Jurkat, Clone E6-1 (cell line): ENCODE results near the gene GRAP2.

ENCODE experiments used
- DNase-seq: peaks from one replicate; pipeline ENCODE4 v3.0.0-alpha.2; 2011; ENCODE audit warnings: low read depth, low spot score
- H3K4me3 ChIP-seq: 2 replicates; pipeline ENCODE4 v1.5.1; 2011; ENCODE audit warnings: mild to moderate bottlenecking, low read length, control low read depth, moderate library complexity

GRAP2 gene

DNA sequence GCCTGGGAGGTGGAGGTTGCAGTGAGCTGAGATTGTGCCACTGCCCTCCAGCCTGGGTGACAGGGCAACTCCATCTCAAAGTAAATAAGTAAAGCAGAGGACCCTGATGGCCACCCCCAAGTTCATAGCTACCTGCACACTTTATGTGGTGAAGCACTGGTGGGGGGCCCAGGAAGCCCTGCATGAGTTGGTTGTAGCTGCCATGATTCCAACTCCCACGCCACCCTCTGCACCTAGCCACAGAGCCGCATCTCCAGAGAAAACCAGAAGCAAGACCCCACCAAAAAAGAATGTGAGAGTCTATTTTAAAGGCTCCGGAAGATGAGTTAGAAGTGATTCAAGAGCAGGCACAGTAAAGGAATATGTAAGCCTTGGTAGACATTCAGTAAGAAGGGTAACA lies 38.9 kb downstream of the GRAP2 start:
- H3K4me3 ChIP-seq = no peak overlapping the region

DNA sequence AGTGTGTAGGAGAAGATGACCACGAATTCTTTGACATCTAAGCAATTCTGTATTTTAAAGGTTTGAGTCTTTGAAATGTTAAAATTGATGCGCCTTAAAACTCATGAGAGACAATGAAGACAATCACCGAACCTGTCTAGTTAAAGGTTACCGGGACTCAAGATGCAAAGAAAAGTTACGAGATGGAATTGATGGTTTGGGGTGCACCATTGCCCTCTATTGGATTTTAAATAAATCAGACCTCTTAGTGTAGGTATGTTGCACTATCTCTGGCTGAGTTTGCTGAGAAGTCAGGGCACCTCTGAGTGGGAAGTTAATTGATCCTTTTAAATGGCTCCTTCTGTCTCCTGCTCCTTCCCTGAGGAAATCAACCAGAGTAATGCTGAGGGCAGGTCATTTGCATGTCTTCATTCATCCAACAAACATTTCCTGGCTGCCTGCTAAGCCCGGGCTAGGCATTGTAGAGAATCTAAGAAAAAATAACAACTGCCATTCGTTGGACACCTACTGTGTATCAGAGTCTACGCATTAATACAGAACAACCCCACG lies 39.9 kb downstream of the GRAP2 start:
- H3K4me3 ChIP-seq = no peak overlapping the region
- DNase-seq = no peak

More for the DNA sequence above, 38.9 kb downstream of the GRAP2 start:
- DNase-seq = no peak

DNA sequence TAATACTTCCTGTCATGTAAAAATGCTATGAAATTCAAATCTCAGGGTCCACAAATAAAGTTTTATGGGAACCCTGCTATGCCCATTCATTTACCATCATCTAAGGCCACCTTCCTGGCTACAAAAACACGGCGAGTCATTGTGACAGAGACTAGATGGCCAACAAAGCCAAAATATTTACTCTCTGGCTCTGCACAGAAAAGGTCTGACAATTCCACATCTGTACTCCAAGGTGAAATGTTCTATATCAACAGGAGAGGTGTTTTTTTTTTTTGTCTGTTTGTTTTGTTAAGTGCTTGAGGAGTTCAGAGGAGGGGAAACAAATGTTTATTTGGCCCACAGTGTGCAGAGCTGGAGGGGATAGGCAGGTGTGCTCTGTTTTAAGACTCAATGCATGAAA lies 40.7 kb downstream of the GRAP2 start:
- H3K4me3 ChIP-seq = no peak overlapping the region
- DNase-seq = no peak

DNA sequence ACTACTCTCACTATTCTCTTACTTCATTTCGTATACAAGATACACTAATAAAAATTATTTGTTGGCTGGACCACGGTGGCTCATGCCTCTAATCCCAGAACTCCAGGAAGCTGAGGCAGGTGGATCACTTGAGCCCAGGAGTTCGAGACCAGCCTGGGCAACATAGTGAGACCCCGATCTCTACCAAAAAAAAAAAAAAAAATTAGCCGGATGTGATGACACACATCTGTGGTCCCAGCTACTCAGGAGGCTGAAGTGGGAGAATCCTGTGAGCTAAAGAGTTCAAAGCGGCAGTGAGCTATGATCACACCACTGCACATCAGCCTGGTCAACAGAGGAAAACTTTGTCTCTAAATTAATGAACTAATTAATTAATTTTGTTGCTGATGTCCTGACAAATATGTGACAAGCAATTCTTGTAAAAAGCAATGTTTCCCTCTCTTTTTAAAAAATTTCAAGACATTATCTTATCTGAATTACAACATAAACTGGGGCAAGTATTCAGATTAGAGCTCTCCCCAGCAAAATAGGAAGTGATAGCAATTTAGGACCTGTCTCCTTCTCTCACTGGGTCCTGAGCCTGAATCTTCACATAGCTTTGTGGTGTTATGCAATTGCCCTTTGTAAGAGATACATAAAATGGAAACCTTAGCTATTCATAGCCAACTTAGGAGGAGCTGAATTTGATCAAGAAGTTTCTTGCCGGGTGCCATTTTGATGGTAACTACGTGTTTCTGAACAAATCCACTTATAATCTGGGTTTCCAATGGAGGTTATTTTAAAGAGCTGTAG lies 41.8 kb downstream of the GRAP2 start:
- no peak for DNase-seq
- no peak overlapping the region for H3K4me3 ChIP-seq

DNA sequence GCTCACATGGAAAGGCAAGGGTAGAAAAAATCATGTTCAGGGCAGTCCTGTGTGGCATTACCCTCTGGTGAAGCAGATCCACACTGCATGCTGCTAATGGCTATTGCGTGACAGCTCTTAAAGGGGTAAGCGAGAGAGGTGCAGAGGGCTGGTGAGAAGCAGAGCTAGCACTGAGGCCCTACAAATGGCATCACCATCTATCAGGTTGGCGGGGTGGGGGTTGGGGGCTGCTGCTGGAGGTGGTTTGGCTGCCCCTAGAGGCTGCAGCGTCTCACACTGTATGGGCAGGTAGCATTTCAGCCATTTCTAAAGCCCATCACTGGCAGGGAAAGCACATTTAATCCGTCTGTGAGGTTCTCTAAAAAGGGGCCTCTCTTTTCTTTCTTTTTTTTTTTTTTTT lies 42.5 kb downstream of the GRAP2 start:
- no peak for DNase-seq
- H3K4me3 ChIP-seq = no peak overlapping the region

DNA sequence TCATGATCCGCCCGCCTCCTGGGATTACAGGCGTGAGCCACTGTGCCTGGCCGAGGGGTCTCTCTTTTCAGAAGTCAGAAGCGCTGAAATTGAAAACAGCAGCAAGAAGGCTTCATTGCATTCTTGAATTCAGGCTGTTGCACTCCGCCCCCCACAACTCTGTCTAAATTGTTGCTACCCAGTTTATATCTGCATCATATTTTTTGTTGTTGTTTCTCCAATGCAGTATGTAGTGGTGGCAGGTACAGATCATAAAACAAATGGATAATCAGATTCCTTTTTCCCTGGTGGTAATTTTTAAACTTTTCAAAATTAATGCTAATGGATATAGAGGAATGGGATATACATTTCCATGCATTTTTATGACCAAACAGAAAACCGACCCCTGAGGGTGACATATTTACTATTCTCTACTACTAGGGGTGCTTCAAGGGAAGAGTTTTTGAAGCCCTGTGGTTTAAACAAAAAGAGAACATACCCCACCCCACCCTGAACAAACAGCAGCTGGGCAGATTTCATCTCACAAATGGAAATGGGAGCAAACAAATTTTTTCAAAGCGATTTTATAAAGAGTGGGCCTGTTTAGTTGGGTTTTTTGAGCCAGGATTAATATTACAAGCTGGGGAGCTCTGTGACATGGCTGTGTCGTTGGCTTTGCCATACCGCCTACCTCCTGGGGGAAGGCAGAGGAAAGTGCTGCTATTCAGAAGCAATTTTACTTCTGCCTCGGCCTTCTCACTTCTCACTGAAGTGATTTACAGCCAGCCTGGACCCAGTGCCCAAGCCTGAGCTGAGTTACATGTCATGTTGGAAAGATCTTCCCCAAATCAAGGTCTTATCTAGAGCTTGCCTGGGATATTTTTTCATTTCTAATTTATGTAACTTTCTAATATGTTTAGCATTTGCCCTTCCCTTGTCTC lies 43.3 kb downstream of the GRAP2 start:
- no peak overlapping the region for H3K4me3 ChIP-seq
- DNase-seq = no peak

DNA sequence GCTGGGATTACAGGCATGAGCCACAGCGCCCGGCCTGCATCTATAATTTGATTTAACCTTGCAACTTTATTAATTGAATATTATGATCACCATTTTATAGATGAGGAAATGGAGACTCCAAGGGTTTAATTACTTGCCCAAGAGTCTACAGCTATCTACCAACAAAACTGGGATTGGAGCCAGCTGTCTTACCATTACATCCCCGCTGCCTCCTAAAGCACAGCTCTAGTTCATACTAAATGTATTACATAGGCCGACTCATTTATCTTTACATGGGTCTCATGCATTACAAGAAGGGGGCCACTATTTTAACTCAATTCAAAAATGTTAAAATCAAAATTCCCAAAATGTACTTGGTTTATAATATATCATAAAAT lies 45.2 kb downstream of the GRAP2 start:
- H3K4me3 ChIP-seq = no peak overlapping the region
- no peak for DNase-seq

DNA sequence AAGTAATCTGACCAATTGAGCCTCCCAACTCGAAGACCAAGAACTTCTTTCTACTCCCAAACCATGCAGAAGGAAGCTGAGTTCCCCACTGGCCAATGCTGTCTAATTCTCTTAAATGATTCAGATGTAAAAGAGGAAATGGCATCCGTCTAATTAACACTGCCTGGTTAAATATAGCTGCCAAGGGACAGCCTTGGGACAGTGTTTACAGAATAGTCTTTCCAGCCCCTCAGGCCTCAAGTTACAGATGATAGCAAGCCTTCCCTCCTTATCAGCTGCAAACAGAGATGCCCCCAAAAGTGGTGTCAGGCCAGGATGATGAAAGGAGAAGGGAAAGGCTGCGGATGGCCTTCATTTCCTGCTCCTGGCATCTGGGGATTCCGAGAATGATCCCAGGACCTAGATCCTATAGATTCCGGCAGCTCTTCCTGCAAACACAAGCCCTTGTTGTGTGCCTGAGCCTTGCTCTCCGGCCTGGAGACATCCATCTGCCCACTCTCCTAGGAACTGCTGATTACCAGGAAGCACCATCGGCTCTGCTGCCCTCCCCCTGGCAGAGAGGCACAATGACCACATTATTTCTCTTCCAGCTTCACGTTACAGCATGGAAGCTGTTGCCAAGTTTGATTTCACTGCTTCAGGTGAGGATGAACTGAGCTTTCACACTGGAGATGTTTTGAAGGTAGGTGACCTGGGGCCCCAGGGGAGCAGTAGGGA lies 45.8 kb downstream of the GRAP2 start:
- no peak overlapping the region for H3K4me3 ChIP-seq
- DNase-seq = no peak

DNA sequence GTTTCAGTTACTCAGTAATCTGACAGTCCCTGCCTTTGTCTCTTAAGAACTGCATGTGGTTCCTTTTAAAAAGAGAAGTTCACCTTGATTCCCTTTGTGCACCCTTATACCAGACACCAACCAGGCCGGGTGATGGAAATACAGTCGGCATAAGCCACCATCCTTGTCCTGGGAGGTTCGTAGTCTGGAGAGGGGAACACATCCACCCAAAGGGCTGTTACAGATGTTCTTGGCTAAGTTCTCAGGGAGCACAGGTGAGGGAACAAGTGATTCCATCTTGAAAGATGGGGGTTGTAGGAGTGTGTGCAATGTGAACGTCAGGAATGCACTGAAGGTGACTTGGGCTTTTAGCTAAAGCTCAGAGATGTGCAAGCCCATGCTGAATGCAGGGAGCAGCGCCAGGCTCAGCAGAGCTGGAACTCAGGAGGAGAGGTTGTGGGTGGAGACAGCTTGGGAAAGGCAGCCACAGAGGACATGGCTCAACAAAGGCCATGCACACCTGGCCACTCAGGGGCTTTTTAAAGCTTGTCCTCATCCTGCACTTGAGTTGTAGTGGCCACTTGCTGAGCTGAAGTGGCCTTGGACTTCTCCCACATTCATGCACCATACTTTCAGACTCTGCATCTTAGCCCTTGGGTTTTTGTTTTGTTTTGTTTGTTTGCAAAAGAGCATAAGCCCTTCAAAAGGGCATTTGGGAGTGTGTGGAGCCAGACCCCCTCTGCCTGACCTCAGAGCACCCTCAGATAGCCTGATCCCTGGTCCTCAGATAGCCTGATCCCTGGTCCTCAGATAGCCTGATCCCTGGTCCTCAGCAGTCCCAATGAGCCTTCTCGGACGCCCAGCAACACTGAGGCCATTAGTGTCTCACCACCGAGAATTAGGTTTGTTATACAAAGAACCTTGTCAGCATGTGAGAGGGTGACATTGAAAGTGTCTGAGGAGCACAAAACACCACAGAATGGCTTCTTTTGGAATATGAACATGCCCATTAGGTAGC lies 46.6 kb downstream of the GRAP2 start:
- DNase-seq = no peak
- no peak overlapping the region for H3K4me3 ChIP-seq

DNA sequence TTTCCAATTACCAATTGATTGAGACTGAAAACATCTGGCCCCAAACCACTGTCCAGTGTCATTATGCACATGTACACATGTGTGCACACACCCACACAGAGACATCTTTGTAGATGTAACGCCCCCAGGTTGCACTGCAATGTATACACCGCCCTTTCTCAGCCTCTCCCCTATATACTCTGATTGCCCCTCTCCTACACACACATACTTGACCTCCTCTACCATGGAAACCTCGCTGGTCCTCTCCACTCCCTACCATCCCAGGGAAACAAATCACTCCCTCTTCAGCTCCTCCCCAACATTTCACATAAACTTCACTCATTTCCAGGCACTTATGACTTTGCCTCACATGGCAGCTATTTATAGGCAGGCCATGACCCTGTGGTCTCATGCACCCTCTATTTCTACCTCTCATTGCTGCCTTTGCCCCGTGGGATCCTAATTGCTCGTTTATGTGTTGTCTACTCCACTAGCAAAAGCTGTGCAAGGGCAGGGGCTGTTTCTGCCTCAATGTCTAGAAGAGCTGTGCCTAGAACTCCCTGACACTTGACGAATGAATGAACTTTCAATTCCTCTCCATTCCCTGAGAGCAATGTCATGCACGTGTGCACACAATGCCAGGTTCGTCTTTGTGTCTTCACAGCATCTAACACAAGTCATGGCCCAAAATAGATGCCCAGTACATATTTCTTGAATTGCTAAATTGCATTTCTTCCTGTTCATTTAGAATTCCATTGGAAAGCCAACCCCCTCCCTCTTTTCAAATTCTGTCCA lies 49.3 kb downstream of the GRAP2 start:
- no peak for DNase-seq

DNA sequence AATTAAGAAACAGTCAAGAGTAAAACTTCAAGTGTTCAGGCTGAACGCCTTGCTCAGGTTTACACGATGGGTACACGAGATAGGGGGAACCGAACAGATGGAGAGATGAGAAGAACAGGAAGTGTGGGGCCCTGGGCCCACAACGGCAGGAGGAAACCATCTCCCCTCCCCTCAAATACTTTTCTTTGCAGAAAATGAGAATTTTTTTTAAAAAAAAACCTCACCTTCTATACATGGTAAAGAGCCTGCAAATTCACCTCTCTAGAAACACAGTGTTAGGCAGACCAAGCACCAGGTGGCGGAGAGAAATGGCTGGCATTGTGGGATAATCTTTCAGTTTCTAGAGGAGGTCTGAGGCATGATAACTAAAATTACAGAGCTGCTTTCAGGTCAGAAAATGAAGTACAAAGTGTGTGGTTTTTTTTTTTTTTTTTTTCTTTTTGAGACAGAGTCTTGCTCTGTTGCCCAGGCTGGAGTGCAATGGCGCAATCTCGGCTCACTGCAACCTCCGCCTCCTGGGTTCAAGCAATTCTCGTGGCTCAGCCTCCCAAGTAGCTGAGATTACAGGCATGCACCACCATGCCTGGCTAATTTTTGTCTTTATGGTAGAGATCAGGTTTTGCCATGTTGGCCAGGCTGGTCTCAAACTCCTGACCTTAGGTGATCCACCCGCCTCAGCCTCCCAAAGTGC lies 50.9 kb downstream of the GRAP2 start:
- H3K4me3 ChIP-seq = peak overlapping the region; percentile 2; the same call in 1 of the 2 replicates
- DNase-seq = peak; percentile 96

More for the DNA sequence above, 49.3 kb downstream of the GRAP2 start:
- H3K4me3 ChIP-seq = no peak overlapping the region

DNA sequence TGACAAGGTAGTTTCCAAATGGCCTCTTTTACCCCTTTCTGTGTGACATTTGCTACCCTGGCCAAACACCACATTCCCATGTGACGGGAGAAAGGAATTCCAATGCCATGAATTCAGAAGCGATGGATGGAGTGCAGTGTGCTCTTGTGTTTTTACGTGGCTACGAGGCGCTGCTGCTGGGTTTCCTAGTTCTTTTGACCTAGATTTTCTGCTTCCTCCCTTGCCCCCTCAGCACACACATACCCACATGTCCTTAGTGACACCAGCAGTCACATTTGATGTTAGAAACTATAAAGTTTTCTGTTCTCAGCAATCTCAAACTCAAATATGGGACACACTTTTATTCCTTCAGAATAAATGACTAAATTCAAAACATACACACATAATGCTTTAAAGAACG lies 51.5 kb downstream of the GRAP2 start:
- DNase-seq = peak; percentile 54
- no peak overlapping the region for H3K4me3 ChIP-seq

DNA sequence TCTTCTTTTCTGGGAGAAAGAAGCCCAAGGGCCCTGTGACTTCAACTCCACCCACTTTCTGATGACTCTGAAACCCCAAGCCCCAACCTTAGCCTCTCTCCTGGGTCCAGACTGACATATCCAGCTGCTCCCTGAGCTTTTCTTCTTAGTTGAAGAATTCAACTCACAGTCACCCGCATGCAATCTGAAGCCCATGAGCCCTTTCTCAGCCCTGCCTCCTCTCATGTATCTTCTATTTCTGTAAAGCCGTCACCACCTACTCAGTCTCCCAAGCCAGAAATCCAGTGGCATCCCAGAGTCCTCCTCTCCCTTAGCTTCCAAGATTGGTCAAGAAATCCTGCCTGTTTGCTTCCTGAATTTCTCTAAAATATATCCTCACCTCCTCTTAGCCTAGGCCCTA lies 52.2 kb downstream of the GRAP2 start:
- H3K4me3 ChIP-seq = no peak overlapping the region
- DNase-seq = no peak

DNA sequence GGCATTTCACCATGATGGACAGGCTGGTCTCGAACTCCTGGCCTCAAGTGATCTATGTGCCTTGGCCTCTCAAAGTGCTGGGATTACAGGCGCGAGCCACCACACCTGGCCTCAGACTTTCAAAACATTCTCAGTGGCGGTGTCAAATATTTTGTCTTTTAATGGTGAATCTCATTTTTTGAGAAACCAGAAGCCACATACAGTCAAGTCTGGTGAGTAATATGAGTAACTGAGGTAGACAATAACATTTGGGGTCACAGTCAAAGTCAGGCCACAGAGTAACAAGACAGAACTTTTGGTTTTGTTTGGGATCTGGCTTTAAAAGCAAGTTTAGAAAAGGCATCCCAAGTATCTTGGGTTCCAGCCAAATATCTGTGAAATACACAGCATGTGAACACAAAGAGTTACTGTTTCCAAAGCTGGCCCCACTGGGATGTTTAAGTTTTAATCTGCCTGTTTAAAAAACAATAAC lies 53.7 kb downstream of the GRAP2 start:
- H3K4me3 ChIP-seq = no peak overlapping the region
- DNase-seq = no peak

DNA sequence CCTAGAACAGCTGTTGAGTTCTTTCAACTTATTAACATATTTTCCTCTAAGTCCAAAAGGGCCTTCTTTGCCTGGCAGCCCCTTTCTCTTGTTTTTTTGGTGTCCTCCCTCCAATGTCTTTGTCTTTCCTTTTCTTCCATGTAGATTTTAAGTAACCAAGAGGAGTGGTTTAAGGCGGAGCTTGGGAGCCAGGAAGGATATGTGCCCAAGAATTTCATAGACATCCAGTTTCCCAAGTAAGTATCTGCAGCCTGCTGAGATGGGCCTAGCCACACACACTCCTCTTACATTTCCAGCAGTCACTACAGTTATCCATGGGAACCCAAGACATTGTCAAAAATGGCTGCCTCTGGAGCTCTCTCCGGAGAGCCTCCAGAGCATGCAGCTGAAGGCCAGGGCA lies 54.8 kb downstream of the GRAP2 start:
- DNase-seq = no peak
- no peak overlapping the region for H3K4me3 ChIP-seq

DNA sequence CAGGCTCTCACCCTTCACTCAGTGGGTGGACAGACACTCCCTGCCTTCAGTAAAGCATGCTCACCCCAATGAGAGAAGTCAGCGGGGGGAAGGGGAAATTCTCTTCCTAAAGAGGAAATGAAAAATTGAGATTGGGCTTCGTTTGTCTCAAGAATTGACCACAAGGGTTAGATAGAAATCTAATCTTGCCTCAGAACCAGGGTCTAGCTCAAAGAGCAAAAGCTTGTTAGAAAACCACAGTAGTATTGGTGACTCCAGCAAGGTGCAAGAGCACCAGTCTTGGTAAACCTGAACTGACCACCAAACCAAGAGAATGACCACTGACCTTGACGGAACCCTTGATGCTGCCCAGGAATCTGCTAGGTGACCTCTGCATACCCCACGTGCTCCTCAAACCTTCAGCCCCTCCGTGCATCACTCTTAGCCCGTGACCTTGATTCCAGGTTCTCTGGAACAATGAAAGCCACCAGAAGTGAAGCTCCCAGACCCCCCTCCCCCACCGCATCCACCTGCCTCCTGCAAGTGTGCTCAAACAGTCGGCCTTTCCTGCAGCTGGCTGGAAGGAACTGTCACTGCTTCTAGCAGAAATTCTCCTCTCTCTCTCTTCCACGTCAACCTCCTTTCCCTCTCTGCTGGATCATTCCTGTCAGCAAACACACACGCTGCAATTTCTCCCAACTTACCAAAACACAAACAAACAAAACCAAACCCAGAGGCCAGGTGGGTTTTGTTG lies 56.2 kb downstream of the GRAP2 start:
- DNase-seq = peak; percentile 77
- H3K4me3 ChIP-seq = no peak overlapping the region
